SH-SY5Y (cell line): Measurements from ENCODE around the gene INTS11.

ENCODE experiments used
- GATA2 ChIP-seq: IDR thresholded peaks from 2 replicates; pipeline ENCODE4 v1.6.1; 2011; ENCODE audit warnings: mild to moderate bottlenecking, low read depth, low read length
- GATA3 ChIP-seq: IDR thresholded peaks from 2 replicates; pipeline ENCODE4 v1.6.1; 2011; ENCODE audit warnings: low read depth, mild to moderate bottlenecking, low read length, moderate library complexity

GRCh38 chr1:1373051-1373814, 48.8 kb upstream of the INTS11 start:
- TF ChIP-seq GATA3 (no peak), GATA2 (no peak)
